IMR-90 (cell line): ENCODE measurements around the gene QDPR. TPM values are rescaled to one million over a fixed set of nuclear protein-coding genes. Genes with fewer than 3 reads are reported as not detected.

ENCODE experiments used
- ATAC-seq: fragments of 200-7000 bp; cut with Tn5 transposase; 2 replicates; pipeline ENCODE4 v1.9.1; 2020; ENCODE audit warnings: low read depth, mild to moderate bottlenecking, moderate library complexity
- BruUV-seq: library from RNA; stranded (reverse); fragments of 400-500 nt; replicated peaks from 2 replicates; lab custom pipeline; 2021; lab: Mats Ljungman, UMichigan
- CTCF ChIA-PET: fragments of 300-600 bp; formaldehyde crosslinking; extraction: SDS; loops from one replicate; lab custom pipeline; 2021; ENCODE audit warnings: antibody characterized with exemption; lab: Yijun Ruan, JAX
- POLR2A ChIA-PET: fragments of 300-600 bp; sonication (Branson Sonifier 250); formaldehyde crosslinking; loops from one replicate; lab custom pipeline; 2022; ENCODE audit warnings: antibody characterized with exemption; ENCODE audit not compliant: unreplicated experiment; lab: Charles Lee
- DNase-seq: peaks from one replicate; pipeline ENCODE4 v3.0.0; 2013
- H2AFZ ChIP-seq: replicated peaks from 2 replicates; pipeline ENCODE3; 2013; ENCODE audit warnings: low read length, mild to moderate bottlenecking; ENCODE audit not compliant: poor library complexity
- H2AK5ac ChIP-seq: 2 replicates; pipeline ENCODE4 v1.6.1; 2013; ENCODE audit warnings: low read depth, low read length, inconsistent platforms
- H2AK9ac ChIP-seq: replicated peaks from 2 replicates; pipeline ENCODE3; 2013; ENCODE audit warnings: mild to moderate bottlenecking, low read depth, low read length, moderate library complexity; ENCODE audit not compliant: poor library complexity
- H2BK120ac ChIP-seq: 2 replicates; pipeline ENCODE4 v1.6.1; 2013; ENCODE audit warnings: low read depth, low read length, inconsistent platforms
- H2BK15ac ChIP-seq: 3 replicates; pipeline ENCODE4 v1.6.1; 2013; ENCODE audit warnings: low read depth, low read length, inconsistent platforms
- H2BK20ac ChIP-seq: 2 replicates; pipeline ENCODE4 v1.6.1; 2013; ENCODE audit warnings: low read depth, mild to moderate bottlenecking, inconsistent platforms, low read length, moderate library complexity
- H2BK5ac ChIP-seq: 2 replicates; pipeline ENCODE4 v1.6.1; 2013; ENCODE audit warnings: mild to moderate bottlenecking, low read depth, low read length, inconsistent platforms; ENCODE audit not compliant: poor library complexity, severe bottlenecking
- H3K14ac ChIP-seq: replicated peaks from 2 replicates; pipeline ENCODE4 v1.6.1; 2013; ENCODE audit warnings: low read depth, low read length, inconsistent platforms
- H3K18ac ChIP-seq: 2 replicates; pipeline ENCODE4 v1.6.1; 2013; ENCODE audit warnings: low read depth, low read length, control low read depth
- H3K23ac ChIP-seq: 2 replicates; pipeline ENCODE4 v1.6.1; 2013; ENCODE audit warnings: low read depth, low read length, inconsistent platforms
- H3K27ac ChIP-seq: 2 replicates; pipeline ENCODE4 v1.5.1; 2013; ENCODE audit warnings: mild to moderate bottlenecking, control low read depth, low read length; ENCODE audit not compliant: insufficient read depth
- H3K27me3 ChIP-seq: 2 replicates; pipeline ENCODE4 v1.6.1; 2013; ENCODE audit warnings: low read length; ENCODE audit not compliant: control insufficient read depth, insufficient read depth
- H3K36me3 ChIP-seq: 2 replicates; pipeline ENCODE4 v1.6.1; 2013; ENCODE audit warnings: low read length, mixed read lengths; ENCODE audit not compliant: control insufficient read depth, insufficient read depth
- H3K4ac ChIP-seq: 2 replicates; pipeline ENCODE4 v1.6.1; 2013; ENCODE audit warnings: low read depth, low read length, inconsistent platforms
- H3K4me1 ChIP-seq: 2 replicates; pipeline ENCODE4 v1.6.1; 2013; ENCODE audit warnings: low read length, mixed read lengths; ENCODE audit not compliant: control insufficient read depth, insufficient read depth
- H3K4me2 ChIP-seq: 2 replicates; pipeline ENCODE4 v1.6.1; 2013; ENCODE audit warnings: low read depth, mild to moderate bottlenecking, control low read depth, low read length, moderate library complexity
- H3K4me3 ChIP-seq: 2 replicates; pipeline ENCODE4 v1.5.1; 2013; ENCODE audit warnings: low read depth, mild to moderate bottlenecking, control low read depth, low read length, moderate library complexity; ENCODE audit not compliant: insufficient read depth
- H3K56ac ChIP-seq: 2 replicates; pipeline ENCODE4 v1.6.1; 2013; ENCODE audit warnings: low read length, inconsistent platforms; ENCODE audit not compliant: insufficient read depth; ENCODE audit errors: extremely low read depth
- H3K79me1 ChIP-seq, 2 experiments: 2 replicates each; pipeline ENCODE4 v1.6.1; 2013; ENCODE audit warnings: low read length in 2 of 2, inconsistent platforms in 1 of 2, low read depth in 1 of 2
- H3K9ac ChIP-seq: 2 replicates; pipeline ENCODE4 v1.6.1; 2013; ENCODE audit warnings: low read depth, low read length, control low read depth
- H3K9me1 ChIP-seq: 2 replicates; pipeline ENCODE4 v1.6.1; 2013; ENCODE audit warnings: low read length, inconsistent platforms; ENCODE audit not compliant: insufficient read depth
- H3K9me3 ChIP-seq: 2 replicates; pipeline ENCODE4 v1.6.1; 2013; ENCODE audit warnings: low read length; ENCODE audit not compliant: control insufficient read depth, insufficient read depth
- H4K20me1 ChIP-seq: 2 replicates; pipeline ENCODE4 v1.6.1; 2013; ENCODE audit warnings: low read length, inconsistent platforms; ENCODE audit not compliant: insufficient read depth
- H4K5ac ChIP-seq: 2 replicates; pipeline ENCODE4 v1.6.1; 2013; ENCODE audit warnings: mild to moderate bottlenecking, low read depth, low read length, control low read depth
- H4K8ac ChIP-seq, 2 experiments: 2 replicates each; pipeline ENCODE4 v1.6.1; 2013; ENCODE audit warnings: low read depth in 2 of 2, low read length in 2 of 2, control low read depth in 1 of 2, inconsistent platforms in 1 of 2
- H4K91ac ChIP-seq: 2 replicates; pipeline ENCODE4 v1.6.1; 2013; ENCODE audit warnings: low read depth, low read length, inconsistent platforms; ENCODE audit not compliant: insufficient read depth
- CEBPB ChIP-seq: IDR thresholded peaks from 2 replicates; pipeline ENCODE4 v1.6.1; 2012; ENCODE audit warnings: low read depth, low read length, improper control_type of control experiment
- FOS ChIP-seq: fragments of 150-350 bp; IDR thresholded peaks from 2 replicates; pipeline ENCODE4 v1.6.1; 2016; ENCODE audit warnings: low read depth, low read length
- MXI1 ChIP-seq: IDR thresholded peaks from 2 replicates; pipeline ENCODE4 v1.6.1; 2012; ENCODE audit warnings: low read depth, mild to moderate bottlenecking, low read length, moderate library complexity, borderline replicate concordance
- WGBS, 2 experiments: methylation state at CpG; one replicate each; pipeline versions ENCODE4 v1.1.5 to v1.1.7; 2013; ENCODE audit warnings: missing lambda C conversion rate in 2 of 2; ENCODE audit not compliant: insufficient read length in 1 of 2; ENCODE audit errors: extremely low coverage in 2 of 2; 5-methylcytosine and 5-hydroxymethylcytosine counted together
- dilution Hi-C: fragments of 300-500 bp; cut with HindIII; formaldehyde crosslinking; loops from one replicate; pipeline ENCODE4 v1.14.3; 2018; ENCODE audit warnings: low sequenced_read_pairs; ENCODE audit not compliant: unreplicated experiment
- in situ Hi-C: fragments of 300-500 bp; cut with MboI; formaldehyde crosslinking; loops from 3 replicates; pipeline ENCODE4 v1.14.3; 2019; ENCODE audit warnings: low sequenced_read_pairs, inconsistent platforms, mixed read lengths
- intact Hi-C: fragments of 100-400 bp; cut with micrococcal nuclease; formaldehyde crosslinking; loops from 2 replicates; pipeline ENCODE4 v1.10.0; 2022
- polyA plus RNA-seq, 3 experiments: library from polyadenylated mRNA; depleted of rRNA; stranded (reverse); fragments of >200 nt; gene quantifications; 2 replicates each; pipeline ENCODE4 v1.2.3, GENCODE V29; 2012; ENCODE audit warnings: low replicate concordance in 1 of 3
- total RNA-seq: library from RNA; depleted of rRNA; stranded (reverse); fragments of >200 nt; gene quantifications from 2 replicates; pipeline ENCODE4 v1.2.3, GENCODE V29; 2012
- TF ChIP-seq, protein P1 (sequence below): fragments of 150-350 bp; IDR thresholded peaks from 2 replicates; pipeline ENCODE4 v1.6.1; 2017; ENCODE audit warnings: mild to moderate bottlenecking, antibody characterized with exemption, low read length, low read depth

QDPR gene
- total and polyA plus RNA-seq, 2 of the 4 experiments (the other 2 are of a cell fraction) = 10.4 to 31.1 TPM

DNA sequence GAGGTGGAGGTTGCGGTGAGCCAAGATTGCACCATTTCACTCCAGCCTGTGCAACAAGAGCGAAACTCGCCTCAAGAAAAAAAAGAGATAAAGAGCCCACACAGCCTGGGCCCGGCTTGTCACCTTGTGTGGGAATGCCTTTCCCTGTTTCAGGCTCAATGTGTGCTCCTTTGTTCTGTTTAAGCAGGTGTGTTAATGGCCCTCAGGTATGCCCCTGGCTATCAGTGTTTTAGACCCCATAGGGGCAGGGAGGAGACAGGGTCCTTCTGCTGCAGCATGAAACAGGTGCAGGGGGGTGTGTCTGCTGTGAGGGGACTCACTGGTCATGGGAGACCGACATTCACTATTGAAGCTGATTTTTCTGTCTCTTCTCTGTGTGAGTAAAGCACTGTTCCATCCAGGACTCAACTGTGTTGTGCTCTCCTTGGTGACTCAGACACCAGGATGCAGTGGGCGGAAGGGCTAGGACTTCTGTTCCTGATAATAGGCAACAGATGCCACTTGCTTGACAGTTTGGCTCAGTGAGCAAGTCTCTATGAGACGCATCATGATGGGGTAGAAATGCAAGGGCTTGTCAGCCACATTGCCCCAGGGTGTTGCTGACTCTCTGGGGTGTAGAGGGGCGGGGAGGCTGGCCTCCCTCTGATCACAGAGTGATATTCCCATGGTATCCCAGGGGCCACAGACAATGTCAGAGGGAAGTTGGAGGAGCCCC is 49.5 kb upstream of the QDPR start:
- intact Hi-C loops (no loop called here), in situ Hi-C loops (no loop called here), dilution Hi-C loops (no loop called here)
- Histone ChIP-seq H3K18ac (no peak overlapping the region), H2BK20ac (no peak overlapping the region), H2BK120ac (no peak overlapping the region), H3K79me1 (no peaks in the 10 kb centered on the region), H3K4me1 (no peaks in the 10 kb centered on the region), H3K4me3 (no peak overlapping the region), H2AK9ac (no peak overlapping the region), H3K9ac (no peak overlapping the region), H3K23ac (no peak overlapping the region), H3K4ac (no peak overlapping the region), H4K20me1 (no peaks in the 10 kb centered on the region), H3K36me3 (no peaks in the 10 kb centered on the region), H4K5ac (no peak overlapping the region), H3K14ac (no peak overlapping the region), H3K4me2 (no peak overlapping the region), H3K9me3 (no peaks in the 10 kb centered on the region), H2BK15ac (no peak overlapping the region), H2AFZ (peak overlapping the region; percentile 32), H4K8ac (no peak overlapping the region), H3K56ac (no peak overlapping the region), H3K27me3 (peaks cover 3% of the 10 kb centered on the region; the same call in 1 of the 2 replicates), H2AK5ac (no peak overlapping the region), H3K9me1 (no peaks in the 10 kb centered on the region), H3K27ac (no peak overlapping the region), H2BK5ac (no peak overlapping the region), H4K91ac (no peak overlapping the region)
- ChIA-PET POLR2A (no interaction called here), CTCF (no interaction called here)
- DNase-seq (peak; percentile 79), ATAC-seq (peak; percentile 75)
- BruUV-seq = no TSS peak
- peak; percentile 7; the same call in 1 of the 2 replicates for TF ChIP-seq CEBPB
- peak; percentile 15; the same call in 1 of the 2 replicates for TF ChIP-seq FOS
- no peak for TF ChIP-seq MXI1
- TF ChIP-seq, protein P1, sequence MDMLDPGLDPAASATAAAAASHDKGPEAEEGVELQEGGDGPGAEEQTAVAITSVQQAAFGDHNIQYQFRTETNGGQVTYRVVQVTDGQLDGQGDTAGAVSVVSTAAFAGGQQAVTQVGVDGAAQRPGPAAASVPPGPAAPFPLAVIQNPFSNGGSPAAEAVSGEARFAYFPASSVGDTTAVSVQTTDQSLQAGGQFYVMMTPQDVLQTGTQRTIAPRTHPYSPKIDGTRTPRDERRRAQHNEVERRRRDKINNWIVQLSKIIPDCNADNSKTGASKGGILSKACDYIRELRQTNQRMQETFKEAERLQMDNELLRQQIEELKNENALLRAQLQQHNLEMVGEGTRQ = no peak
- WGBS, 2 experiments = 86% methylated on average over 4 of the region's 8 CpGs; no CpG with 5 or more reads in 1 of the 2 experiments
